HCT116 (cell line): ENCODE measurements around the gene CA10.

ENCODE experiments used
- CTCF ChIP-seq, 3 experiments: fragments of 200-600 bp in 1 of 3; sonication (generic) in 1 of 3; IDR thresholded peaks in 2 of 3; conservative IDR thresholded peaks in 1 of 3; 2 replicates each; pipeline ENCODE4 v1.5.1; 2012 to 2017; ENCODE audit warnings: low read depth in 2 of 3, low read length in 2 of 3, antibody characterized with exemption in 1 of 3, borderline replicate concordance in 1 of 3, control low read depth in 1 of 3, mild to moderate bottlenecking in 1 of 3, mixed read lengths in 1 of 3, mixed run types in 1 of 3, moderate library complexity in 1 of 3; ENCODE audit not compliant: insufficient read depth in 1 of 3
- YY1 ChIP-seq: IDR thresholded peaks from 2 replicates; pipeline ENCODE4 v1.6.1; 2011; ENCODE audit warnings: low read length, low read depth, moderate library complexity, mild to moderate bottlenecking; ENCODE audit not compliant: insufficient replicate concordance; ENCODE audit errors: extremely low read depth
- ZBTB33 ChIP-seq: IDR thresholded peaks from 2 replicates; pipeline ENCODE4 v1.6.1; 2011; ENCODE audit warnings: mild to moderate bottlenecking, low read length, moderate library complexity; ENCODE audit not compliant: insufficient replicate concordance; ENCODE audit errors: extremely low read depth

- TF ChIP-seq YY1 (no peak), CTCF (IDR thresholded peaks at IDR 0.05 in 2 of 3, conservative IDR thresholded peaks at IDR 0.05 in 1 of 3; ENCODE audit: borderline replicate concordance in 1 of 3, insufficient read depth in 1 of 3, low read depth in 2 of 3, low read length in 2 of 3) (no peak), ZBTB33 (no peak)
Measured at GRCh38 chr17:51668155-51668962, 490.2 kb downstream of the CA10 start.
